ENCODE data around the gene HEATR5A.

DNA sequence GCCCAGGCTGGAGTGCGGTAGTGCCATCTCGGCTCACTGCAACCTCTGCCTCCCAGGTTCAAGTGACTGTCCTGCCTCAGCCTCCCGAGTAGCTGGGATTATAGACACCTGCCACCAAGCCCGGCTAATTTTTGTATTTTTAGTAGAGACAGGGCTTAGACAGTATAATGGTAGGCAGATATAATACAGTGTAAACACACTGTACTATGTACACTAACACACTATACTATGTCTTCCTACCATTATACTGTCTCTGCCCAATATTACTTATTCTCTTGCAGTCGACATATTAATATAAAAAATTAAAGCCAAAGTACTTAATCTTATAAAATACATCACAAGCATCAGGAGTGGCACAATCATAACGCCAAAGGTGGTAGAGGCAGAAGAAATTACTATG lies 21.9 kb upstream of the HEATR5A start:
- TF ChIP-seq, protein P1, sequence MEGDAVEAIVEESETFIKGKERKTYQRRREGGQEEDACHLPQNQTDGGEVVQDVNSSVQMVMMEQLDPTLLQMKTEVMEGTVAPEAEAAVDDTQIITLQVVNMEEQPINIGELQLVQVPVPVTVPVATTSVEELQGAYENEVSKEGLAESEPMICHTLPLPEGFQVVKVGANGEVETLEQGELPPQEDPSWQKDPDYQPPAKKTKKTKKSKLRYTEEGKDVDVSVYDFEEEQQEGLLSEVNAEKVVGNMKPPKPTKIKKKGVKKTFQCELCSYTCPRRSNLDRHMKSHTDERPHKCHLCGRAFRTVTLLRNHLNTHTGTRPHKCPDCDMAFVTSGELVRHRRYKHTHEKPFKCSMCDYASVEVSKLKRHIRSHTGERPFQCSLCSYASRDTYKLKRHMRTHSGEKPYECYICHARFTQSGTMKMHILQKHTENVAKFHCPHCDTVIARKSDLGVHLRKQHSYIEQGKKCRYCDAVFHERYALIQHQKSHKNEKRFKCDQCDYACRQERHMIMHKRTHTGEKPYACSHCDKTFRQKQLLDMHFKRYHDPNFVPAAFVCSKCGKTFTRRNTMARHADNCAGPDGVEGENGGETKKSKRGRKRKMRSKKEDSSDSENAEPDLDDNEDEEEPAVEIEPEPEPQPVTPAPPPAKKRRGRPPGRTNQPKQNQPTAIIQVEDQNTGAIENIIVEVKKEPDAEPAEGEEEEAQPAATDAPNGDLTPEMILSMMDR (IDR thresholded peaks at IDR 0.05): no peak
- TF ChIP-seq POLR2A (IDR thresholded peaks at IDR 0.05) (no peak), POLR2AphosphoS5 (IDR thresholded peaks at IDR 0.05) (no peak)

Measured in prostate gland (tissue), 2 donors.